ENCODE results near the gene ING2. TPM values are rescaled to one million over a fixed set of nuclear protein-coding genes. Genes with fewer than 3 reads are reported as not detected.

Gene ING2
- polyA plus RNA-seq, 1 experiment, result 4.4 TPM

GRCh38 chr4:183554346-183554686, 49.5 kb downstream of the ING2 start:
- ChIA-PET POLR2A (no interaction called here), CTCF (no interaction called here)
- Histone ChIP-seq H3K27me3 (ENCODE audit: control insufficient read depth, insufficient read depth, low read length) (no peaks in the 10 kb centered on the region), H3K36me3 (ENCODE audit: control insufficient read depth, insufficient read depth, low read length) (no peaks in the 10 kb centered on the region), H3K4me3 (ENCODE audit: low read depth, low read length) (no peak overlapping the region)
- no peak for DNase-seq (ENCODE audit: low read depth)
- TF ChIP-seq CTCF (IDR thresholded peaks at IDR 0.05; ENCODE audit: insufficient read depth, low read depth, low read length), result no peak

GRCh38 chr4:183554878-183555585, 50.2 kb downstream of the ING2 start:
- DNase-seq (ENCODE audit: low read depth), result no peak
- H3K4me3 ChIP-seq (ENCODE audit: low read depth, low read length), result no peak overlapping the region
- H3K27me3 ChIP-seq (ENCODE audit: control insufficient read depth, insufficient read depth, low read length), result no peaks in the 10 kb centered on the region; the same call in 1 of the 2 replicates
- TF ChIP-seq CTCF (IDR thresholded peaks at IDR 0.05; ENCODE audit: insufficient read depth, low read depth, low read length), result no peak
- ChIA-PET CTCF (no interaction called here), POLR2A (no interaction called here)
- no peaks in the 10 kb centered on the region for H3K36me3 ChIP-seq (ENCODE audit: control insufficient read depth, insufficient read depth, low read length)

- Histone ChIP-seq H3K4me3 (ENCODE audit: low read depth, low read length) (no peak overlapping the region), H3K27me3 (ENCODE audit: control insufficient read depth, insufficient read depth, low read length) (no peaks in the 10 kb centered on the region; the same call in 1 of the 2 replicates), H3K36me3 (ENCODE audit: control insufficient read depth, insufficient read depth, low read length) (no peaks in the 10 kb centered on the region)
- no peak for DNase-seq (ENCODE audit: low read depth)
- no peak for TF ChIP-seq CTCF (IDR thresholded peaks at IDR 0.05; ENCODE audit: insufficient read depth, low read depth, low read length)
- CTCF ChIA-PET, result no interaction called here
- POLR2A ChIA-PET, result no interaction called here
These were observed 52.1 kb downstream of the ING2 start for GRCh38 chr4:183556947-183557346.

- no peak for TF ChIP-seq CTCF (IDR thresholded peaks at IDR 0.05; ENCODE audit: insufficient read depth, low read depth, low read length)
- ChIA-PET CTCF (no interaction called here), POLR2A (no interaction called here)
- Histone ChIP-seq H3K36me3 (ENCODE audit: control insufficient read depth, insufficient read depth, low read length) (no peaks in the 10 kb centered on the region), H3K4me3 (ENCODE audit: low read depth, low read length) (no peak overlapping the region), H3K27me3 (ENCODE audit: control insufficient read depth, insufficient read depth, low read length) (no peaks in the 10 kb centered on the region; the same call in 1 of the 2 replicates)
- no peak for DNase-seq (ENCODE audit: low read depth)
These were observed 52.8 kb downstream of the ING2 start for GRCh38 chr4:183557611-183558010.

- no peaks in the 10 kb centered on the region for H3K36me3 ChIP-seq (ENCODE audit: control insufficient read depth, insufficient read depth, low read length)
- no peak for DNase-seq (ENCODE audit: low read depth)
- ChIA-PET CTCF (no interaction called here), POLR2A (no interaction called here)
- H3K27me3 ChIP-seq (ENCODE audit: control insufficient read depth, insufficient read depth, low read length), result no peaks in the 10 kb centered on the region; the same call in 1 of the 2 replicates
- H3K4me3 ChIP-seq (ENCODE audit: low read depth, low read length), result no peak overlapping the region
- no peak for TF ChIP-seq CTCF (IDR thresholded peaks at IDR 0.05; ENCODE audit: insufficient read depth, low read depth, low read length)
These were observed 54.0 kb downstream of the ING2 start for GRCh38 chr4:183558873-183559272.
